NCI-H524 treated with DMSO at 0.1 percent for 48 hours (cell line): Measurements from ENCODE around the gene ADAP2.
"Not testable (repeated sequence)": the region's sequence is repeated elsewhere in the genome, so short reads cannot be mapped to it uniquely, and the experiment has no call there.

Experiments
- DNase-seq: peaks from one replicate; lab custom pipeline; 2025; lab: John Stamatoyannopoulos, UW

The ADAP2 gene

DNA sequence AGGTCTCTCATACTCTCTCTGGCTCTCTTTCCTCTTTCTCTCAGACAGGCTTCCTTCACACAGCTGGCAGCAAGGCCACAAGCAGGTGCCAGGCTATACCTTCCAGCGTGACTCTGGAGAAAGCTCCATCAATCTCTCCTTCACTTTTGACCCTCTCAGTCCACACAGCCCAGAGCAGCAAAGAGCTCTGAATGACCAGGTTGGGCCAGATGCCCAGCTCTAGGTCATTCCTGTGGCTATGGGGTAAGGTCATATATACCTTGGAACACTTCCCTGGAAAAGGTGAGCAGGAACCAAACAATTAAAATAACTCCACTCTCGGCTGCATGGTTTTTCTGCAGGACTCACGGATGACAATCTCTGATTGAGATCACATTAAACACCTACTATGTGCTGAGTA, 8.8 kb downstream of the ADAP2 start:
- no peak for DNase-seq

DNA sequence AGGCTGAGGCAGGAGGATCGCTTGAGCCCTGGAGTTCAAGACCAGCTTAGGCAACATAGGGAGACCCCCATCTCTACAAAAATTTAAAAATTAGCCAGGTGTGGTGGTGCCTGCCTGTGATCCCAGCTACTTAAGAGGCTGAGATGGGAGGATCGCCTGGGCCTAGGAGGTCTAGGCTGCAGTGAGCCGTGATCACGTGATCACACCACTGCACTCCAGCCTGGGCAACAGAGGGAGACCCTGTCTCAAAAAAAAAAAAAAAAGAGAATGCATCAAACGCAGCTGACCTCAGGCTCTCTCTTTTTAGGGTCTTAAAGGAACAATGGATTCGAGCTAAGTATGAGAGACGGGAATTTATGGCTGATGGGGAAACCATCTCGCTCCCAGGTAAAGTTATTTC, 9.8 kb downstream of the ADAP2 start:
- not testable (repeated sequence) for DNase-seq

DNA sequence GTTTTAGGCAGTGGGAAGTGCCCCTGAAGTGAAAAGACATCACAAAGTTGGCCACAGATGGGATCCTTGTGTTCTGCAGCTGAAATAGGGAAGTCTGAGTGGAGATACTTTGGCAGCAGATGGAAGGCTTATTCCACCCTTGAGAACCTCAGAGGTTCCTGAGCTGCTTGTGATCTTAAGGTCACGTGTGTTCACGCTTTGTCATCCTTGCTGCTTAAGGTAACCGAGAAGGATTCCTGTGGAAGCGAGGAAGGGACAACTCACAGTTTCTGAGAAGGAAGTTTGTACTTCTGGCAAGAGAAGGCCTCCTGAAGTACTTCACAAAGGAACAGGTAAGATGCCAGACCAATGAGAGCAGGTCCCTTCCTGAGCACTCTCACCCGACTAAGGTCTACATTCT, 12.2 kb downstream of the ADAP2 start:
- no peak for DNase-seq

GRCh38 chr17:30939051-30939689, 17.4 kb downstream of the ADAP2 start:
- DNase-seq, result no peak

DNA sequence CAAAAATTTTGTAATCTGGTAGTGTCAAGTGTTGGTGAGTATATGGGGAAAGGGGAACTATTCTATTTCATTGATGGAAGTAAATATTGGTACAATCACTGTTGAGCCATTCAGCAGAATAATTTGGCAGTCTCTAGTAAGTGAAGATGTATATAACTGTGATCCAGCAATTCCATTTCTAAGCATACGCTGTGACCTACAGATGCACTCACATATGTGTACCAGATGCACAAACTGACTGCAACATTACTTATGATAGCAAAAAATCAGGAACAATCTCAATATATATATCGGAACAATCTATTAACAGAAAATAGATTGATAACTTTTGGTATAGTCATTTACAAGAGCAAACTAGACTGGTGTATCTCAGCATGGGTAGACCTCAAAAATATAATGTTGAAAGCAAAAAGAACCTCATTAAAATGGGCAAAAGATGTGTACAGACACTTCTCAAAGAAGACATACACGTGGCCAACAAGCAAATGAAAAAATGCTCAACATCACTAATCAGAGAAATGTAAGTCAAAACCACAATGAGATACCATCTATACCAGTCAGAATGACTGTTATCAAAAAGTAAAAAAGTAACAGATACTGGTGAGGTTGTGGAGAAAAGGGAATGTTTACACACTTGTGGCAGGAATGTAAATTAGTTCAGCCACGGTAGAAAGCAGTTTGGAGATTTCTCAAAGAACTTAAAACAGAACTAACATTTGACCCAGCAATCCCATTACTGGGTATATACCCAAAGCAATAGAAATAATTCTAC, 20.7 kb downstream of the ADAP2 start:
- no peak for DNase-seq

DNA sequence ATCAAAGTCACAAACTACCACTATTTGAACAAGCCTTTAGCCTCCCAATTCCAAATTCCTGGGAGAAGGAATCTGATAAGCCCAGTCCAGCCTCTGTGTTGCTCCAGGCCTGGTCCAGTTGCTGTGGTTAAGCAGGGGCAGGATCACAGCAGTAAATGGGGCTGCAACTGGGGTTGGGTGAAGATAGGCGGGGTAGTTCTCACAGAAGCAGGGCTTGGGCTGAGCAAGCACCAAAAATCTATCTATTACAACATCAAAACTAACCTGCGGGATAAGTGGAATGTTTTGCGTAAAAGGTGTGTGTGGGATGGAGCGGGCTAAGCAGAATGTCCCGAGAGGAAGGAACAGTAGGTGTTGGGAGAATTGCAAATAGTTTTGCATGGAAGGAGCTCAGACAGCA, 26.1 kb downstream of the ADAP2 start:
- DNase-seq, result no peak

- DNase-seq, result no peak
These were observed 28.4 kb downstream of the ADAP2 start for GRCh38 chr17:30950189-30950588.

- DNase-seq, result no peak
These were observed 29.1 kb downstream of the ADAP2 start for GRCh38 chr17:30950669-30951399.

DNA sequence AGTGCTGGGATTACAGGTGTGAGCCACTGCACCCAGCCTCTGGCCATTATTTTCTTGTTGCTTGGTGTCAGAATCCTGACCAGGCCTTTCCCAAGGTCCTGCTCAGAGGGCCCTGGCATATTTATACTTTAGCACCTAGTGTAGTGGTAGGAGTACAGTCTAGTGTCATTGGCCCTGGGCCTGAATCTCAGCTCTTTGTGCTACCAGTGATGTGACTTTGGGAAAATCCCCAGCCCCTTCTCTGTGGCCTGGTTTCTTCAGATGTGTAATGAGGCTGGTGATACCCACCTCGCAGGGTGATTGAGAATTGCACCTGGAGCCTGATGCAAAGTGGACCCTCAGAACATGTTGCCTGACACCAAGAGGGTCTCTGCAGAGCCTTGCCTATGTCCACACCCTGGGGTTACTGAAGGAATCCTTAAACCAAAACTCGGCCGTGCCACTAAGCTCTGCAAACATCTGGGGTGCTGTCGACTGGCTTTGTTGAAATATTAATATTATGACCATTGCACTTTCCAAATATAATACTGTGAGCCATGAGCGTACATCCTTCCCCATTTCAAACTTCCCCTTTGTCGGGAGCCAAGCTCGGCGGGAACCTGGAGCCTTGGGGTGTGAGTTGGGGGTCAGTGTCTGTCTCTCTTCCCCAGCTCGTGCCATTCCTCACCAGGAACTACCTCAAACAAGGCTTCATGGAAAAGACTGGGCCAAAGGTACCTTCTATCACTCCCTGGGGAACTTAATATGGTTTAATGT, 31.1 kb downstream of the ADAP2 start:
- DNase-seq, result no peak

- DNase-seq, result no peak
These were observed 32.5 kb downstream of the ADAP2 start for GRCh38 chr17:30954046-30954830.

DNA sequence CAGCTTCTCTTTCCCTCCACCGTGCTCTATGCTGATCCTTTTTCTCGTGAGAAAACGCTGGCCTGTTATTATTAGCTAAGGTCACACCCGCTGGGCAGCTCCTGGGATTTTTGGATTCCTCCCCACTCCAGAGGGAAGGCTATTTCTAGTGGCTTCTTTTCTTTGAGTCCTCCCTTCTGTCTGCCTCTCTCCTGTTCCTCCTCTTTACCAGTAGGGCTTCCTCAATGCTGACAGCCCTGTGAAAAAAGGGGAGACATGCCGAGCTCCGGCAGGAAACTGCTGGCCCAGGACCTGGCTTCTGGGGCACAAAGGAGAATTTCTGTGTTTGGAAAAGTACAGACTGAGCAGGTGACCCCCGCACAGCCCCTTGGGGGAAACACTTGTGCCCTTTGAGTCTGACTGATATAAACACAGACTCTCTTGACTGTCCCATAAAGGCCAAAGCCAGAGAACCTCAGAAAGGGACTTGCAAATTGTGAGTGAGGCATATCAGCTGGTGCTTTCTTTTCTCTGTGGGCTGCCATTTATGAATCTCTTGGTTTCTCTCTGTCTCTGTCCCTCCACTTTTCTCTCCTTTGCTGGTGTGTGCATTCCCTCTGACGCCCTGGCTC, 35.1 kb downstream of the ADAP2 start:
- no peak for DNase-seq

- DNase-seq, result no peak
These were observed 36.0 kb downstream of the ADAP2 start for GRCh38 chr17:30957741-30958140.

DNA sequence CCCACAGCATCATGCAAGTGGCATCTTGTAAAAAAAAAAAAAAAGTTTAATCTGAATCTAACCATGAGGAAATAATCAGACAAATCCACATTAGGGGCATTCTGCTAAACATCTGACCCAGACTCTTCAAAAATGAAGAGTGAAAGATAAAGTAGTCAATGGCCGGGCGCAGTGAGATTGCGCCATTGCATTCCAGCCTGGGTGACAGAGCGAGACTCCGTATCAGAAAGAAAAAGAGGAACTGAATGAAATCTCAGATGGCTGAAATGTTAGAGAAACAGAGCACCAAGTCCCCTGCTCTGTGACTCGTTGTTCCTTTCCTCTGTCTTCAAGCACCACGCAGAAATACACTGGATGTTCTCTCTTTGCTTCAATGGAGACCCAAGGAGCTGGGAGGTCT, 36.4 kb downstream of the ADAP2 start:
- no peak for DNase-seq

GRCh38 chr17:30961209-30962188, 39.8 kb downstream of the ADAP2 start:
- no peak for DNase-seq

GRCh38 chr17:30964312-30964711, 42.6 kb downstream of the ADAP2 start:
- not testable (repeated sequence) for DNase-seq

- no peak for DNase-seq
These were observed 43.1 kb downstream of the ADAP2 start for GRCh38 chr17:30964876-30965275.

GRCh38 chr17:30965686-30966085, 43.9 kb downstream of the ADAP2 start:
- no peak for DNase-seq

DNA sequence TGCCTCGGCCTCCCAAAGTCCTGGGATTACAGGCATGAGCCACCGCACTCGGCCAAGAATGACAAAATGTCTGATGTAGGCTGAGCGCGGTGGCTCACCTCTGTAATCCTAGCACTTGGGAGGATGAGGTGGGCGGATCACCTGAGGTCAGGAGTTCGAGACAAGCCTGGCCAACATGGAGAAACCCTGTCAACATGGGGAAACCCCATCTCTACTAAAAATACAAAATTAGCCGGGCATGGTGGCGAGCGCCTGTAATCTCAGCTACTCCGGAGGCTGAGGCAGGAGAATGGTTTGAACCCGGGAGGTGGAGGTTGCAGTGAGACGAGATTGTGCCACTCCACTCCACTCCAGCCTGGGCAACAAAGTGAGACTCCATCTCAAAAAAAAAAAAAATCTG, 46.2 kb downstream of the ADAP2 start:
- not testable (repeated sequence) for DNase-seq

- no peak for DNase-seq
These were observed 48.5 kb downstream of the ADAP2 start for GRCh38 chr17:30969989-30970830.
